Activated effector memory CD4-positive, alpha-beta T cell treated with anti-CD3 and anti-CD28 coated beads, Interleukin-2, amount 50 U/mL, for 16 hours (primary cell): ENCODE measurements around the gene SLC39A3.

ENCODE experiments used
- DNase-seq: peaks from one replicate; pipeline ENCODE4 v3.0.0-alpha.2; 2020

The SLC39A3 gene

DNA sequence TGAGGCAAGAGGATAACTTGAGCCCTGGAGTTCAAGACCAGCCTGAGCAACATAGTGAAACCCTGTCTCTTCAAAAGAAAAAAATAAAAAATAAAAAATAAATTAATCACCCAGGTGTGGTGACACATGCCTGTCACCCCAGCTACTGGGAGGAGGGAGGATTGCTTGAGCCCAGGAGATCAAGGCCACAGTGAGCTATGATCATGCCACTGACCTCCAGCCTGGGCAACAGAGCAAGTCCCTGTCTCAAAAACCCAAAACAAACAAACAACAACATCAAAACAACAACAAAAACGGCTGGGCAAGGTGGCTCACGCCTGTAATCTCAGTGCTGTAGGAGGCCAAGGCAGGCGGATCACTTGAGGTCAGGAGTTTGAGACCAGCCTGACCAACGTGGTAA lies 4.3 kb upstream of the SLC39A3 start:
- DNase-seq: no peak

DNA sequence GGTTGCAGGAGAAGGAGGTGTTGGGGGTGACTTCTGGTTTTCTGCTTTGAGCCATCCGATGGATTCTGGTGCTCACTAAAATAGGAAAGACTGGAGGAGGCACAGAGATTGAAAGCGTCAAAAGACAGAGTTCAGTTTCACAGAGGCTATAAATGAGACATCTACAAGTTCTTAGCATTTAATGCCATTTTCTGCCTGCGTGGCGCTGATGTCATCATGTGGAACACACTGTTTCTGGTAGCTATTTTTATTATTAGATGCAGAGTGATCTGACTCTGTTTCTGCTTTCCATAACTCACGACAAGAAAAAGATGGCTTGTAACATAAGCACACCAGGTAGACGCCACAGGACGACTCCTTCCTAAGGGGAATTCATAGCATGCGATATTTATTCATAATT lies 3.3 kb upstream of the SLC39A3 start:
- DNase-seq: no peak

DNA sequence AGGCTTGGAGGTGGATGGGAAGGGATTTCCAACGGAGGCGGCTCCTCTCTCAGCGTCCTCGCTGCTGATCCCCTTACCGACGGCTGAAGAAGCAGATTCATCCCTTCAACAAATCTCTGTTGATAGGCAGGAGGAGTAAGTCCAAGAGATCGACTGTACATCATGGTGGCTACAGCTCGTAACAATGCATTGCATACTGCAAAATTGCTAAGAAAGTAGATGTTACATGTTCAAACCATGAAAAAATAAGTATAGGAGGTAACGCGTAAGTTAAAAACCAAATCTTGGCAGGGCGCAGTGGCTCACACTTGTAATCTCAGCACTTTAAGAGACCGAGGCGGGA lies 468 bp upstream of the SLC39A3 start:
- DNase-seq: no peak

DNA sequence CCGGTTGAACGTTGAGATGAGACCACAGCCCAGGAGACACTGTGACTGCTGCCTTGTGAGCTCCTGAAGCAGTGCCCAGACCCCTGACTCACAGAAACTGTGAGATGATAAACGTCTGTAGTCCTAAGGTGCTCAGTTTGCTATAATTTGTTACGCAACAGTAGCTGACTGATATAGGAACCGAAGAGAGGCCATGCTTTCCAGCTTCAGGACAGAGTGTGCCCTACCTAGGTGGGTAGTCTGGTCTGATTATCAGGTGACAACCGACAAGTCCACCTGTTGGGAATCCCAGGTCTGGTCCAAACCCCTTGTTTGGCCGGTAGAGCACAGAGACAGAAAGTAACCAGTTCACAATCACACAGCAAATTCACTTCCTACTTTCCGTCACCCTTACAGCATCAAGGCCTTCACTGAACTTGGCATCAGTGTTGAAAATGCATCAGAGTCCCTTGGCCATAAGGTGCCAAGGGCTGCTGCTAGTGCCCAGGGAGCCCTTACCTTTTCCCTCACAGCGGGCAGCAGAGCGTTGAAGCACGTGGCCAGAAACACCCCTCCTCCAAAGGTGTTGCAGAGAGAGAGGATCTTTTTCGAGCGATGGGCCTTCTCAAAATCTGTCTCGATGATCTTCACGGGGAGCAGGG lies 3.1 kb downstream of the SLC39A3 start:
- no peak for DNase-seq

DNA sequence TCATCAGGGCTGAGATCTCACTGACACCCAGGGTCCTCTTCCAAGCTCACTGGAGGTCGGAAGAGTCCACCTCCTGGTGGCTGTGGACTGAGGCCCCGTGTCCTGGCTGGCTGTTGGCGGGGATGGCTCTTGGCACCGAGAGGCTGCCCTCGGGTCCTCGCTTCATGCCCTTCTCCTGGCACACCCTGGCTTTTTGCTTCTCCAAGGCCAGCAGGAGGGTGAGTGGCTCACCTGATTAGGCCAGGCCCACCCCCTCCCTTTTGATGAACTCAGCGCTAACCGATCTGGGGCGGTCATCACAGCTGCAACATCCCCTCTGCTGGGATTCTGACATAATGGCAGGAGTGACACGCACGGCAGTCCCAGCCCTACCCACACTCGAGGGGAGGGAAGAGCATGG lies 4.4 kb downstream of the SLC39A3 start:
- DNase-seq: no peak

DNA sequence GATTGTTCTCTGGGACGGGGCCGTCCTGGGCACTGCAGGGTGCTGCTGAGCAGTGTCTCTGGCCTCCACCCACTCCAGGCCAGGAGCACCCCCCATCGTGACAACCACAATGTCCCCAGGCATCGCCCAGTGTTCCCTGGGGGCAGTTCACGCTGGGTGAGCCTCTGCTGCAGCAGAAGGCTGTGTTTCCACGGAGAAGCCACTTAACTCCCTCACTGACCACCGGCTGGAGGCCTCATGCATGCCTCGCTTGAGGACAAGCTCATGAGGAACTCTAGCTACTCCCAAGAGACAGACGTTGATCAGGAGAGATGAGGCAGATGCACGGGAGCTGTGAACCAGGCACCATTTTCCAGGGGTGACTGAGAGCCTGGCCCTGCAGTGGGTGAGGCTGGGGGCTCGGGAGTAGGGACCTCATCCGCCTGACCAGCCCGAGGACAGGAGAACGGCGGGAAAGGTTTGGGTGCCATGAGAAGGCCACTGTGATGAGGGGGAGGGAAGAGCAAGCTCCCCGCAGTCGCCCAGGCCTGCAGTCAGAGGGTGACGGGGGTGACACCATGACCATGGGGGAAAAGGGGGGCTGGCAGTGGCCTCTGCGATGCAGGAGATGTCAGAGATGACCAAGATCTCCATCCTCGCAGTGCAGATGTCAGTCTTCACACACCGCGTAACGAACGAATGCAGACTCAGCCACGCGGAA lies 5.1 kb downstream of the SLC39A3 start:
- DNase-seq: no peak

DNA sequence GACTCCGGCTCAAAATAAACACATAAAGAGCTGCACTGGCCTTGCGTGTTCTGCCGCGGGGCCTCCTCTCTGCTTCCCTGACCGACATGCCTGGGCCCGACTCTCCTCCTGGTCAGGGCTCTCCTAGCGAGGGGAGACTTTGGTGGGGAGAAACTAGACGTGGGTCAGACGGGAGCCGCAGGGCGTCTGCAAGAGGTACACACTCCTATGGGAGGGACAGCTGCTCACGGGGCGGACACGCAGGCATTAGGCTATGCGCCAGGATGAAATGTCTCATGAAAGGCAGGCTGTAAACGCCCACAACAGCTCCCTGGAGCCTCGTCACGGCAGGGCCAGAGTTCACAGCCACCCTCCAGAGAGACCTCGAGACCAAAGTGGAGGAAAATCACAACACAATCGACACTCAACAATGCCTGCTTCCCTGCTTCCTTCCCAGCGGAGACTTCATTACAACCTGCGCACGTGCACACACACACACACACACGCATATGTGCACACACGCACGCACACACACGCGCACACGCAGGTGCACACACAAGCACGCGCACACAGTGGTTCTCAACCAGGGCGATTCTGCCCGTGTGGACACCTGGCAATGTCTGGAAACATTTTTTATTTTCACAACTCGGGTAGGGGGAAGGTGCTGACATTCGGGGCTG lies 5.8 kb downstream of the SLC39A3 start:
- no peak for DNase-seq

DNA sequence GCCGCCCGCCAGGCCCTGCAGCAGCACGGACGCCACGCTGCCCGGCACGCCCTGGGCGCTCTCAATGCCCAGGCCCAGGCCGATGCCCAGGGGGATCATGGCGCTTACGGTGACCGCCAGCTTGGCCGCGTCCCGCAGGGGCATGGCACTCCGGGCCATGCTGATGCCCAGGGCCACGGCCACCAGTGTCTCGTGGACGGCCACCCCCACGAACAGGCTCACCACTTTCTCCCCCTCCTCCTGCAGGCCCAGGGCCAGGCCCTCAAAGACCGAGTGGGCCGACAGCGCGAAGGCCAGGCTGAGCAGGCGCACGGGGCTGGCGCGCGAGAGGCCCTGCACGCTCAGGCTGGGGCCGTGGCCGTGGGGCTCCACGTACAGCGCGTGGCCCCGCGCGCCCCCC lies 6.9 kb downstream of the SLC39A3 start:
- no peak for DNase-seq

DNA sequence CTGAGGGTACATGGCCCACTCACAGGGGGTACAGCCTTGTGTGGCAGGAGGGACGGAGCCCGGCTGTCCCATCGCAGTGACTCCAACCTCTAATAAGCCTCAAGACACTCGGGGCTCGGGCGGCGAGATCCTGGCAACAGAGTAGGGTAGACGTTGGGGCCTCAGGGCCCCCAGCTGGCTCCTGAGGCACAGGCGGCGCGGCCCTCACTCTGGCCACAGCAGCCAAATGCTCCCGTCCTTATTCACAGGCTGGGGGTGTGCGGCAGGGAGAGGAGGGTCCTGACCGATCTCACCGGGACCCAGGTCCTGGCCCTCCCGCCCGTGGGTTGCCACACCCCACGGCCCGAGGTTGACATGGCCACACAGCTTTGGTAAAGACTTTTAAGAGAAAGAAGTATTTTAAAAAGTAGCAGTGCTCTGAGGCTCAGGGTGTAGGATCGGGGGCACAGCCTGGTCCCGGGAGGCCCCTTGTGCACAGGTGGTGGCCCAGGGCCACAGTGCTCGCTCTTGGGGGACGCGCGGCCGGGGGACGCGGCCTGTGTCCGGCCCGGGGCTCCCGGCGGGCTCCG lies 7.6 kb downstream of the SLC39A3 start:
- DNase-seq: no peak

DNA sequence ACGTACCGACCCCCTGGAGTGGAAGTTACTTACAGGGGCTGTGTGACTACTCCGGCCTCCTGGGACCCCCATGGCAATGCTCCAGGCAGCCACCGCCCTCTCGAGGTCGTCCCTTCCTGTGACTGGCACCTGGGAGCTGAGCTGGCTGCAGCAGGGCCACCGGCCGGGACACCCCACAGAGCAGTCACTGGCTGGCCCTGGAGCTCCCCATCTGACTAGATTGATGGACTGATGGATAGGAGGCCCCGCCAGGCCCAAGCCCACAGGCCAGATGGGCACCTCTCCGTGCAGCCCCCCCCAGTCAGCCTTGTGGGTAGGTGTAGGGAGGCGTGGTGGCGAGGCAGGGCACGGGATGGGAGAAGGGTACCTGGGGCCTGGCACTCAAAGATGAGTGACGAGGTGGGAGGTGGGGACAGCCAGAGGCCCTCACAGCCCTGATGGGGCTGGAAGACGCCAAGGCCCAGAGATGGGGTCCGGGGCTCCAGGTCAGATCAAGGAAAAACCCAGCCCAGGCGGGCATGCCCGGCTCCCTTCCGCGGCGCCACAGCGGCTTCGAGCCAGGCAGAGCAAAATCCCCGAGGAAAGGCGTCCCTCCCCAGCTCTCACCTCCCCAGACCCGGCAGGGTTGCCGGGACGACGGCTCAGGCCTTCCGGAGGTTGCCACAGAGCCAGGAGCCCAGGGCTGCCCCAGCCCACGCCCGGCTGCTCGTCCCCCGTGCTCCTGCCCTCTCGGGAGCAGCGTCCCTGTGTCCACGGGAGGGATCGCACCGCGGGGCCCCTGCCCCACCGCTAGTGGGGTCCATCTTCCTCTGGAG lies 8.4 kb downstream of the SLC39A3 start:
- DNase-seq: no peak

DNA sequence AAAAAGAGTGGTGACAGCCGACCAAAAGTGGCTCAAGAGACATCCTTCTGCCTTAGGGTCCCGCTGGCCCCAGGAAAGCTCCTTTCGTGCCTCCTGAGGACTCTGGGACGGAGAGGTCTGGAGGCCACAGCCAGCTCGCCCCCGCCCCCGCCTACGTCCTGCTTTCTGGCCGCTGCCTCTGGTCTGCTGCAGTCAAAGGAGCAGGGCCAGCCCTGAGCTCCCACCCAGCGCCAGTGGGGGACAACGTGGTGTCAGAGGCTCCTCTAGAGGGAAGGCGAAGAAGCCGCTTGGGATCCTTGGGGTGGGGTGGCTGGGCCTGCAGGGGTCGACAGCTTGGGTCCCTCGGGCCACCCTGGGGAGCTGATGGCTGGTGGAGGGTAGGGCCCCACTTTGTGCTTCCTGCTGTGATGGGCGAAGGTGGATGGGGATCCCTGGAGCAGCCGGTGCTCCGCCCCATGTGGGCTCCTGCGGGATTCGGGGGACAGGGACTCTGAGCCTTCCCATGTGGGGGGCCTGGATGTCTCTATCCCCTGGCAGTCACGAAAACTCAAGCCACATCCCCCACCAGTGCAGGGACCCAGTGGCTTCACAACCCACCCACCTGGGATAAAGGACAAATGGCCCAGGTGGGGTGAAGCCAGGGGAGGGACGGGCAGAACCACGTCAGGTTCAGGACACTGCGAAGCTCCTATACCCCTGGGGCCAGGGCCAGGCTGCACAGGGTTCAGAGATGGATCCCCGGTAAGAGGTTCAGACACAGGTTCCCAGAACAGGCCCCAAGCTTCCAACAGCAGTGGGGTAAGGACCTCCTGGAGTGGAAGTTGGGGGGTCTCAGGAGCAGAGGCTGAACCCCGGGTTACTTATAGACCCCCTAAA lies 9.6 kb downstream of the SLC39A3 start:
- DNase-seq: no peak

DNA sequence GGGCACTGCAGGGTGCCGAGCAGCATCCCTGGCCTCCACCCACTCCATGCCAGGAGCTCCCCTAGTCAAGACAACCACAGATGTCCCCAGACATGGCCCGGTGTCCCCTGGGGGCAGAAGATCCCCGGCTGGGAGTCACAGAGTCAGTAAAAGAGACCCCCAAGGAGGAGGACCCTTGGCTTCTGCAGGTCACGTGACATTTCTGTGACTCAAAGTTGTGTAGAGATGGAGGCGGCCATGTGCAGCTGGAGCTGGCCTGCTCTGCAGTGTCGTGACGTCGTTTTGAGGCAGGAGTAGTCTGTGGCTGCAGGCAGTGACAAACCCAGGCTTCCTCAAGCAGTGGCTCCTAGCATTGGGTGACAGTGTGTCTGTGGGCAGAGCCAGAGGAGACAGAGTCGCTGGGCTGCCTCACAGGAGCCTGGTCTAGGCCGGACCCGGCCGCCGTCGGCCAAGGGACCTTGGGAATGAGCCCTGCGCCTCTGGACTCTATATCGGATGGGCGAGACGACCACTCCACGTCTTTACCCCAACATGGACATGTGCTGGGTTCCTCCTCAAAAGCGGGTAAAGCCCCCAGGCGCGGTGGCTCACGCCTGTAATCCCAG lies 10.9 kb downstream of the SLC39A3 start:
- no peak for DNase-seq

DNA sequence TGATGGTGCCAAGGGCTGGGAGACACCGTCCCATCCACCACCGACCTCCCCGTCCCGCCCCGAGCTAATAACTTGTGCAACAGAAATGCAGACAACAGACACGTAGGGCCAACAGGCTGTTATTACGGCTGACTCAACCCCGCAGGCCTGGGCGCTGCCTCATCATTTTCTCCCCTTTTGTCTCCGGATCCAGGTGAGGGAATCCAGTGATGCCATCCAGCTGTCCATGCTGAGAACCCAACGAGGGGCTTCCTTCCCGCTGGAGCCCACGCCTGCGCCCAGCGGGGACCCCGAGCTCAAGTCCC lies 12.2 kb downstream of the SLC39A3 start:
- no peak for DNase-seq

DNA sequence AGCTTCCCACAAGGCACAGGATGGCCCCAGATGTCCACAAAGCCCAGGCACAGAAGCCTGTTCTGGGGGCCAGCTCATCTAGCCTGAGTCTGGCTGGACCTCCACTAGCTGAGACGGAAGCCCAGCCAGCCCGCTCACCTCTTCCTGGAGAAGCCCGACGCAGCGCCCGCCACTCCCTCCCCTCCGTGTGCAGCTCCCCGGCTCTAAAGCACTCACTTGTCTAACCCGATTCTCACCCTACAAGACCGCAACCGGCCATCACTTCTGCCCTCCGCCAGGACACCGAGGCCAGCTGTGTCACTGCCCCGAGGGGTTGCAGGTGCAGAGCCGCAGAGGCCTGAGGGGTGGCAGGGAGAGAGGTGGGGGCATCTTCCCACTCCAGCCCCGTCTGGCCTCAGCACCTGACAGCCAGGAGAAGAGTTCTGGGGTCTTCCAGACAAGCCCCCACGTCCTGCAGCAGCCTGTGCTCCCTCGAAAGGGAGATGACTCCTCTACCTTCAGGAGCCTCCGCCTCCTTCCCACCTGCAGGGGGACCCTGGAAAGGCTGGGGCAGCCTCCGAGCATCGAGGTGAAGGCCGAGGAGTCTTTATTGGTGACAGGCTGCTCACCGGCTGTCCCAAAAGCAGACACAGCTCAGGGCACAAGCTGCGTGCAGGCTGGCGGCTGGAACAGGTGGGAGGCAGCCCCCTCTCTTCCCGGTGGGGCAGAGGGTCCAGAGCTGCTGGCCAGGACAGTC lies 12.7 kb downstream of the SLC39A3 start:
- DNase-seq: no peak

DNA sequence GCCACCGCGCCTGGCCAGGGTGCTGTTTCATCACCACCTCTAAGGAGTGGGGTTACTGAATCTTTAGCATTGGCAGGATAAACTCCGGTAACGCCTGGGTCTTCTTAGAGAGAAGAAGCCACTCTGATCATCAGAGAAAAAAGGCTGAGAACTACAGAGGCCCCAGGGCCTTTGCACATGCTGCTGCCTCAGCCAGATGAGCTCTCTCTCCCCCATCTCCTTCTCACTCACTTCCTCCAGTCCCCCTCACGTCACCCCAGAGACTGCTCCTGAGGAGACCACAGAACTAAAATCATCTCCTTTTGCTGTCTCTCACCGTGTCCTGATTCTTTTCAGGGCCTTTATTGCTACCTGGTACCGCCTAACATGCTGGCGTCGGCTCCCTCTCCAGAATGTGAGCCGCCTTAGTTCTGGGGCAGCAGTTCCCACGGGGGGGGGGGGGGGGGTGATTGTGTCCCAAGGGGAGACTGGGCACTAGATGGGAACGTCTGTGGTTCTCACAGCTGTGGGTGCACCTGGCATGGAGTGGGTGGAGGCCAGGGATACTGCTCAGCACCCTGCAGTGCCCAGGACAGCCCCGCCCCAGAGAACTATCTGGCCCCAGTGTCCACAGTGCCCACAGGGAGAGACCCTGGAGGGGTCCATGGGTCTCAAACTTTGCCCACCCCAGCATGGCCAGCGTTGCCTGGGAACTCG lies 13.5 kb downstream of the SLC39A3 start:
- no peak for DNase-seq

DNA sequence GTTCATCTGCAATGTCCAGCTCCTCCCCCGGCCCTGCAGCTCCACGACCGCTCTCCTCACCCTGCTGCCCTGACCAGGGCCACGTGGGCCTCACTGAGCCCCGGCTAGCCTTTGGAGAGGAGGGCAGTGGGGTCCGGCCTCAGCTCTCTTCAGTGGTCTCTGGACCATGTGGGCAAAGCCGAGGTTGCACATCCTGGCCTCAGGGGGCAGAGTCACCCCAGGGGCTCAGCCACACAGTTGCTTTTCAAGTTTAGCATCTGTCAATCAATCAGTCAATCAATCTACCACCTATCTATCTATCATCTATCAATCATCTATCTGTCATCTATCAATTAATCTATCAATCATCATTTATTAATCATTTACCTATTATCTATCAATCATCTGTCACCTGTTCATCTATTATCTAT lies 15.7 kb downstream of the SLC39A3 start:
- no peak for DNase-seq

DNA sequence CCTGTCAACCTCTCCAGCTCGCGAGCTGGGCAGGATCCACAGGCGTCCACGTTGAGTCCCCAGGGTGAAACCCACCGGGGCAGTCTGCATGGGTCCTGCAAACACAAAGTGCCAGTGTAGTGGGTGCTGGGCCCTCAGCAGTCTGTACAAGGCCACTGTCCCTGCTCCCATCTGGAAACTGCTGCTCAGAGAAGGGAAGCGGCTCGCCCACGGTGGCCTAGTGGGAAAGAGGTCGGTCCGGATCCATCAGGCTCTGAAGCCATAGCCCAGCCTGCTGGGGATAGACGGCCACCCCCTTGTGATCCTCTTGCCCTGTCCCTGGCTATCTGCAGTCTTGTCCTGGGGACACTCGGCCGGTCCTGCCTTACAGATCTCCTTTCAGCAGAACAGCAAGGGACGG lies 16.1 kb downstream of the SLC39A3 start:
- no peak for DNase-seq

DNA sequence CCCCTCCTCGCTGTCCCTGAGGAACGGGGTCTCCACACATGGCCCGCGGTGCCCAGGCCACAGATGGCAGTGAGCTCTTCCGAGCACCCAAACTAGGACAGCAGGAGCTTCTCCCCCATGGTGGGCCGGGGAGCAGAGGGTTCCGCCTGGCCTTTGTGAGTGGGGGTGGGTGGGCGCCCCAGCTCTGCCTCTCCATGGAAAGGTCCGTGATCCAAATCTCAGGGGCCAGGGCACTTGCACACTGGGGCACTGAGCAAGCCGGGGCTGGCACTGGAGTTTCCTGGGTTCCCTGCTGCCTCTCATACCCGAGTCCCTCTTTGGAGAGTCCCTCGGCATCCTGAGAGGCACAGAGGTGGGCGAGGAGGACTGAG lies 16.5 kb downstream of the SLC39A3 start:
- no peak for DNase-seq

DNA sequence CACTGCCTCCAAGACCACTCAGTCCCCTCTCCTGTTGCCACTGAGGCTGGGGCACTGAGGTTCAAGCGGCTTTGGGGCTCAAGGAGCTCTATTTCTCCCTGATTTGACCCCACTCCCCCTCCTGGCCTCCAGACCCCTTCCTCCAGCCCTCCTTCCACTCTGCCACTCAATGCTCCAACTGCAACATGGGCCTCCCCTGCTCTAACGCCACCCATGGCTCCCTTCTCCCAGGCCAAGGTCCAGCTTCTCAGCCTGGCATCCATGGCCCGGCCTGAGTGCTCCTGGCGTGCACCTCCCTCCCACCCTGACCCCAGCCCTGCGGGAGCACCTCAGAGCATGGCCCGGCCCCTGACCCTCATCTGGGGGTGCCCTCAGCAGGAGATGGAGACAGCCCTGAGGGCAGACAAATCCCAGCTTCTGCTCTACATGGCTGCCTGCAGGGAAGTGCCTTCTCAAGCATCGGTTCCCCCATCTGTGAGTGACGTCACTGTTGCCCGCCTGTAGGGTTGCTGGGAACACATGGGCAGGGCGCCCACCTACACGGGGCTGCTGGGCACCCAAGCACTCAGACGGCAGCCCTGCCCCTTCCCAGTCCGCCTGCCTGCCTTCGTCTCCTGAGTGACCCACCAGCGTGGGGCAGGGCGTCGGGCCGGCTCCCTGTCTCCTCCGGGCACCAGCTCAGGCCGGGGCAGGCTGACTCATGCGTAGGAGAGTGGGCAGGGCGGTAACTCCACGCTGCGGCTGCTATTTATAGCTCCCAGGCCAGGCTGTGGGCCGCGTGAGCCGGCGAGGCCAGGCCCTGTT lies 17.1 kb downstream of the SLC39A3 start:
- no peak for DNase-seq
